HepG2 (cell line): ENCODE measurements around the gene SLC19A3. TPM values are rescaled to one million over a fixed set of nuclear protein-coding genes. Genes with fewer than 3 reads are reported as not detected.

Experiments
- ATAC-seq: fragments of 200-7000 bp; cut with Tn5 transposase; 3 replicates; pipeline ENCODE4 v1.9.1; 2020; ENCODE audit warnings: mild to moderate bottlenecking, moderate library complexity
- BruUV-seq: library from RNA; stranded (reverse); fragments of 400-500 nt; replicated peaks from 2 replicates; lab custom pipeline; 2021; lab: Mats Ljungman, UMichigan
- CTCF ChIA-PET: fragments of 300-600 bp; formaldehyde crosslinking; extraction: SDS; loops from one replicate; lab custom pipeline; 2021; ENCODE audit warnings: low total read pairs, inconsistent platforms, low intra/inter-chr PET ratio; lab: Yijun Ruan, JAX
- POLR2A ChIA-PET: fragments of 350-600 bp; sonication (Branson Sonifier 250); formaldehyde crosslinking; loops from one replicate; lab custom pipeline; 2020; ENCODE audit warnings: antibody characterized with exemption, inconsistent platforms; lab: Yijun Ruan, JAX
- DNase-seq: peaks from one replicate; pipeline ENCODE4 v3.0.0-alpha.2; 2015; ENCODE audit warnings: low spot score
- FAIRE-seq: peaks from 3 replicates; lab custom pipeline; 2011; peaks lifted over from hg19 to GRCh38; lab: Jason Lieb, UNC
- H2AFZ ChIP-seq: one replicate; pipeline ENCODE4 v1.6.1; 2011; ENCODE audit warnings: low read length, inconsistent platforms
- H3K27ac ChIP-seq: fragments of 300-600 bp; 3 replicates; pipeline ENCODE4 v1.8.0; 2011; ENCODE audit warnings: mixed run types, mild to moderate bottlenecking, mixed read lengths, low read length, inconsistent platforms; ENCODE audit not compliant: insufficient read depth; ENCODE audit errors: extremely low read length
- H3K27me3 ChIP-seq, 2 experiments: fragments of 200-600 bp in 1 of 2; 2 replicates in 1 of 2; 3 replicates in 1 of 2; pipeline versions ENCODE4 v1.6.0 to v1.8.0; 2011; ENCODE audit warnings: low read length in 2 of 2, mild to moderate bottlenecking in 2 of 2, moderate library complexity in 2 of 2, inconsistent platforms in 1 of 2; ENCODE audit not compliant: insufficient read depth in 2 of 2, control insufficient read depth in 1 of 2
- H3K36me3 ChIP-seq, 2 experiments: fragments of 200-600 bp in 1 of 2; replicated peaks in 1 of 2; 2 replicates in 1 of 2; 3 replicates in 1 of 2; pipeline versions ENCODE4 v1.5.1 to v1.8.0; 2011; ENCODE audit warnings: low read length in 2 of 2, inconsistent platforms in 1 of 2; ENCODE audit not compliant: insufficient read depth in 2 of 2, control insufficient read depth in 1 of 2
- H3K4me1 ChIP-seq: 2 replicates; pipeline ENCODE4 v1.5.1; 2012; ENCODE audit warnings: low read length, inconsistent platforms; ENCODE audit not compliant: insufficient read depth
- H3K4me2 ChIP-seq: 2 replicates; pipeline ENCODE4 v1.6.0; 2011; ENCODE audit warnings: low read depth, low read length, inconsistent platforms
- H3K4me3 ChIP-seq, 3 experiments: fragments of 200-600 bp in 1 of 3; sonication (generic), shearing (Covaris generic) in 1 of 3; replicated peaks in 1 of 3; 2 replicates each; pipeline ENCODE4 v1.5.1; 2011 to 2016; ENCODE audit warnings: low read length in 3 of 3, inconsistent platforms in 2 of 3, low read depth in 2 of 3, mild to moderate bottlenecking in 2 of 3, control low read depth in 1 of 3, mixed read lengths in 1 of 3; ENCODE audit not compliant: insufficient read depth in 1 of 3
- H3K79me2 ChIP-seq: one replicate; pipeline ENCODE4 v1.6.1; 2011; ENCODE audit warnings: low read length, inconsistent platforms; ENCODE audit not compliant: insufficient read depth
- H3K9ac ChIP-seq: 2 replicates; pipeline ENCODE4 v1.6.0; 2011; ENCODE audit warnings: mild to moderate bottlenecking, low read depth, low read length, inconsistent platforms; ENCODE audit not compliant: insufficient read depth
- H3K9me3 ChIP-seq: 2 replicates; pipeline ENCODE4 v1.5.1; 2012; ENCODE audit warnings: mild to moderate bottlenecking, low read length
- H4K20me1 ChIP-seq: 2 replicates; pipeline ENCODE4 v1.6.0; 2011; ENCODE audit warnings: inconsistent platforms, mild to moderate bottlenecking, low read length, moderate library complexity; ENCODE audit not compliant: insufficient read depth
- ATAD3A ChIP-seq: sonication (generic); formaldehyde crosslinking; IDR thresholded peaks from 2 replicates; pipeline ENCODE4 v1.4.0; 2020; ENCODE audit warnings: missing genetic modification reagents
- BCL6 ChIP-seq: IDR thresholded peaks from 2 replicates; pipeline ENCODE4 v1.6.1; 2016; ENCODE audit warnings: missing genetic modification reagents, missing compliant biosample characterization
- FOSL1 ChIP-seq: sonication (generic); formaldehyde crosslinking; IDR thresholded peaks from 2 replicates; pipeline ENCODE4 v1.9.0; 2021; ENCODE audit warnings: missing genetic modification reagents, borderline replicate concordance
- GLMP ChIP-seq: sonication (generic); formaldehyde crosslinking; IDR thresholded peaks from 2 replicates; pipeline ENCODE4 v1.9.0; 2021; ENCODE audit warnings: missing genetic modification reagents, mild to moderate bottlenecking, borderline replicate concordance
- KDM2A ChIP-seq: sonication (generic); formaldehyde crosslinking; IDR thresholded peaks from 2 replicates; pipeline ENCODE4 v1.4.0; 2020; ENCODE audit warnings: low read depth, missing genetic modification reagents, borderline replicate concordance
- MAFF ChIP-seq: IDR thresholded peaks from 2 replicates; pipeline ENCODE4 v1.6.1; 2011; ENCODE audit warnings: low read depth, low read length, improper control_type of control experiment
- MAFK ChIP-seq, 2 experiments: IDR thresholded peaks in 1 of 2; conservative IDR thresholded peaks in 1 of 2; 2 replicates each; pipeline ENCODE4 v1.6.1; 2011; ENCODE audit warnings: improper control_type of control experiment in 2 of 2, low read length in 2 of 2
- THAP7 ChIP-seq: sonication (generic); formaldehyde crosslinking; IDR thresholded peaks from 2 replicates; pipeline ENCODE4 v1.8.1; 2023; ENCODE audit warnings: mild to moderate bottlenecking, missing genetic modification reagents
- ZKSCAN8 ChIP-seq: IDR thresholded peaks from 2 replicates; pipeline ENCODE4 v1.6.1; 2016; ENCODE audit warnings: borderline replicate concordance, missing genetic modification reagents, missing compliant biosample characterization
- ZNF160 ChIP-seq: sonication (generic); formaldehyde crosslinking; IDR thresholded peaks from 2 replicates; pipeline ENCODE4 v1.8.0; 2022; ENCODE audit warnings: mild to moderate bottlenecking, inconsistent platforms, missing genetic modification reagents
- WGBS: methylation state at CpG from one replicate; pipeline ENCODE4 v1.1.6; 2017; ENCODE audit warnings: low lambda C conversion rate; 5-methylcytosine and 5-hydroxymethylcytosine counted together
- in situ Hi-C: cut with HindIII; loops from 2 replicates; pipeline ENCODE4 v1.10.0; 2017; ENCODE audit warnings: low pct_unique_long_range_greater_than_20kb; ENCODE audit not compliant: extremely low pct_ligation_motif_present
- intact Hi-C: fragments of 100-400 bp; cut with micrococcal nuclease; formaldehyde crosslinking; loops from one replicate; pipeline ENCODE4 v1.10.0; 2022; ENCODE audit not compliant: unreplicated experiment
- polyA plus RNA-seq, 8 experiments: library from polyadenylated mRNA; depleted of rRNA in 3 of 8; stranded (reverse) in 7 of 8; unstranded in 1 of 8; fragments of >200 nt; fragmentation: Illumina TruSeq in 4 of 8; extraction: Trizol in 4 of 8; gene quantifications; 2 replicates each; pipeline versions ENCODE4 v1.2.1 to v1.2.3, GENCODE V29; 2011 to 2016; ENCODE audit warnings: low read depth in 4 of 8, missing spikeins in 1 of 8, mixed read lengths in 1 of 8; ENCODE audit not compliant: insufficient read depth in 1 of 8
- total RNA-seq, 5 experiments: library from RNA; depleted of rRNA; stranded (reverse); fragments of >200 nt; fragmentation: Illumina TruSeq; extraction: Trizol; gene quantifications; 2 replicates each; pipeline ENCODE4 v1.2.3, GENCODE V29; 2016; ENCODE audit warnings: low read depth in 1 of 5
- TF ChIP-seq, protein P1 (sequence below): sonication (generic); formaldehyde crosslinking; IDR thresholded peaks from 2 replicates; pipeline ENCODE4 v1.4.0; 2020; ENCODE audit warnings: missing genetic modification reagents, borderline replicate concordance

The SLC19A3 gene
- total and polyA plus RNA-seq, 2 of the 13 experiments (the other 11 are each of a cell fraction or from before 2014, with no cell fraction given): 2.3 to 5.2 TPM

GRCh38 chr2:227671170-227671905 is 46.5 kb downstream of the SLC19A3 start:
- H4K20me1 ChIP-seq: no peaks in the 10 kb centered on the region
- H2AFZ ChIP-seq: no peak overlapping the region
- no TSS peak for BruUV-seq
- intact Hi-C loops (no loop called here), in situ Hi-C loops (no loop called here)
- CTCF ChIA-PET: no interaction called here
- FAIRE-seq (no peak), DNase-seq (no peak), ATAC-seq (no peak)
- POLR2A ChIA-PET: no interaction called here
- WGBS: 8% methylated on average over 3 of the region's 3 CpGs
- no peak overlapping the region for H3K4me2 ChIP-seq
- TF ChIP-seq ZNF160 (CRISPR knock-in tag) (no peak), ZKSCAN8 (CRISPR knock-in tag) (no peak), THAP7 (CRISPR knock-in tag) (no peak), ATAD3A (CRISPR knock-in tag) (no peak), GLMP (CRISPR knock-in tag) (no peak), FOSL1 (CRISPR knock-in tag) (no peak), MAFK (conservative IDR thresholded peaks at IDR 0.05 in 1 of 2, IDR thresholded peaks at IDR 0.05 in 1 of 2; ENCODE audit: low read length in 2 of 2) (peak; percentile 9 to 67; a peak in 2 of 4 replicates), KDM2A (CRISPR knock-in tag) (no peak), MAFF (peak; percentile 33; the same call in 1 of the 2 replicates), BCL6 (CRISPR knock-in tag) (no peak)
- TF ChIP-seq, protein P1, sequence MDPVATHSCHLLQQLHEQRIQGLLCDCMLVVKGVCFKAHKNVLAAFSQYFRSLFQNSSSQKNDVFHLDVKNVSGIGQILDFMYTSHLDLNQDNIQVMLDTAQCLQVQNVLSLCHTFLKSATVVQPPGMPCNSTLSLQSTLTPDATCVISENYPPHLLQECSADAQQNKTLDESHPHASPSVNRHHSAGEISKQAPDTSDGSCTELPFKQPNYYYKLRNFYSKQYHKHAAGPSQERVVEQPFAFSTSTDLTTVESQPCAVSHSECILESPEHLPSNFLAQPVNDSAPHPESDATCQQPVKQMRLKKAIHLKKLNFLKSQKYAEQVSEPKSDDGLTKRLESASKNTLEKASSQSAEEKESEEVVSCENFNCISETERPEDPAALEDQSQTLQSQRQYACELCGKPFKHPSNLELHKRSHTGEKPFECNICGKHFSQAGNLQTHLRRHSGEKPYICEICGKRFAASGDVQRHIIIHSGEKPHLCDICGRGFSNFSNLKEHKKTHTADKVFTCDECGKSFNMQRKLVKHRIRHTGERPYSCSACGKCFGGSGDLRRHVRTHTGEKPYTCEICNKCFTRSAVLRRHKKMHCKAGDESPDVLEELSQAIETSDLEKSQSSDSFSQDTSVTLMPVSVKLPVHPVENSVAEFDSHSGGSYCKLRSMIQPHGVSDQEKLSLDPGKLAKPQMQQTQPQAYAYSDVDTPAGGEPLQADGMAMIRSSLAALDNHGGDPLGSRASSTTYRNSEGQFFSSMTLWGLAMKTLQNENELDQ (CRISPR knock-in tag): no peak
- H3K9me3 ChIP-seq: no peaks in the 10 kb centered on the region
- no peak overlapping the region for H3K27ac ChIP-seq
- H3K36me3 ChIP-seq: no peaks in the 10 kb centered on the region
- H3K9ac ChIP-seq: no peak overlapping the region
- H3K4me3 ChIP-seq: no peak overlapping the region
- no peaks in the 10 kb centered on the region for H3K79me2 ChIP-seq
- peaks cover 5% of the 10 kb centered on the region; the same call in 1 of the 2 replicates for H3K4me1 ChIP-seq
- H3K27me3 ChIP-seq: no peaks in the 10 kb centered on the region
